Hepatocyte (in vitro differentiated cells): ENCODE data around the gene SP100. TPM values are rescaled to one million over a fixed set of nuclear protein-coding genes. Genes with fewer than 3 reads are reported as not detected.

Source experiments
- DNase-seq: peaks from one replicate; pipeline ENCODE4 v3.0.0-alpha.2; 2016; ENCODE audit warnings: low spot score
- H2AFZ ChIP-seq: fragments of 200-600 bp; sonication (generic); 2 replicates; pipeline ENCODE4 v1.6.0; 2016; ENCODE audit warnings: antibody characterized with exemption, mild to moderate bottlenecking
- H3K27ac ChIP-seq: fragments of 200-600 bp; sonication (generic); 2 replicates; pipeline ENCODE4 v1.5.1; 2016; ENCODE audit warnings: mild to moderate bottlenecking
- H3K27me3 ChIP-seq: fragments of 200-600 bp; sonication (generic); 2 replicates; pipeline ENCODE4 v1.6.1; 2016
- H3K36me3 ChIP-seq: fragments of 200-600 bp; sonication (generic); replicated peaks from 2 replicates; pipeline ENCODE4 v1.5.1; 2016; ENCODE audit warnings: low read depth; ENCODE audit not compliant: insufficient read depth
- H3K4me1 ChIP-seq: fragments of 200-600 bp; sonication (generic); 2 replicates; pipeline ENCODE4 v1.5.1; 2016; ENCODE audit warnings: mild to moderate bottlenecking, moderate library complexity; ENCODE audit not compliant: insufficient read depth
- H3K4me2 ChIP-seq: fragments of 200-600 bp; sonication (generic); 2 replicates; pipeline ENCODE4 v1.6.0; 2016
- H3K4me3 ChIP-seq: fragments of 200-600 bp; sonication (generic); 2 replicates; pipeline ENCODE4 v1.5.1; 2016; ENCODE audit warnings: mild to moderate bottlenecking
- H3K79me2 ChIP-seq: fragments of 200-600 bp; sonication (generic); 2 replicates; pipeline ENCODE4 v1.6.0; 2017; ENCODE audit warnings: mild to moderate bottlenecking
- H3K9me2 ChIP-seq: fragments of 200-600 bp; sonication (generic); replicated peaks from 2 replicates; pipeline ENCODE4 v1.6.0; 2017; ENCODE audit warnings: mild to moderate bottlenecking; ENCODE audit not compliant: insufficient read depth
- H3K9me3 ChIP-seq: fragments of 200-600 bp; sonication (generic); 2 replicates; pipeline ENCODE4 v1.5.1; 2016; ENCODE audit warnings: low read depth, mild to moderate bottlenecking
- H4K20me1 ChIP-seq: fragments of 200-600 bp; sonication (generic); 2 replicates; pipeline ENCODE4 v1.6.0; 2016; ENCODE audit warnings: mild to moderate bottlenecking; ENCODE audit not compliant: insufficient read depth, poor library complexity, severe bottlenecking
- EZH2 ChIP-seq: fragments of 200-600 bp; sonication (generic); IDR thresholded peaks from 2 replicates; pipeline ENCODE4 v1.6.1; 2016; ENCODE audit warnings: antibody characterized with exemption, mild to moderate bottlenecking, borderline replicate concordance
- EZH2phosphoT487 ChIP-seq: fragments of 200-600 bp; sonication (generic); IDR thresholded peaks from one replicate; pipeline ENCODE4 v1.6.1; 2018; ENCODE audit warnings: antibody characterized with exemption, mild to moderate bottlenecking, low read depth, moderate library complexity; ENCODE audit not compliant: unreplicated experiment, severe bottlenecking
- WGBS: methylation state at CpG from one replicate; pipeline ENCODE4 v1.1.6; 2016; ENCODE audit warnings: low lambda C conversion rate; ENCODE audit errors: missing lambda C conversion rate; 5-methylcytosine and 5-hydroxymethylcytosine counted together
- polyA plus RNA-seq: library from polyadenylated mRNA; unstranded; fragments of >200 nt; fragmentation: Nextera tagmentation; extraction: Ambion mirVana; gene quantifications from 2 replicates; pipeline ENCODE4 v1.2.1, GENCODE V29; 2016
- total RNA-seq: library from RNA; depleted of rRNA; stranded (reverse); fragments of >200 nt; gene quantifications from 2 replicates; pipeline ENCODE4 v1.2.3, GENCODE V29; 2014
- TF ChIP-seq, protein P1 (sequence below): fragments of 200-600 bp; sonication (generic); IDR thresholded peaks from 2 replicates; pipeline ENCODE4 v1.5.1; 2016; ENCODE audit warnings: antibody characterized with exemption, mild to moderate bottlenecking; ENCODE audit not compliant: poor library complexity

SP100 gene
- total and polyA plus RNA-seq, 2 experiments from 2014 or later, result 30.5 to 42.2 TPM

DNA sequence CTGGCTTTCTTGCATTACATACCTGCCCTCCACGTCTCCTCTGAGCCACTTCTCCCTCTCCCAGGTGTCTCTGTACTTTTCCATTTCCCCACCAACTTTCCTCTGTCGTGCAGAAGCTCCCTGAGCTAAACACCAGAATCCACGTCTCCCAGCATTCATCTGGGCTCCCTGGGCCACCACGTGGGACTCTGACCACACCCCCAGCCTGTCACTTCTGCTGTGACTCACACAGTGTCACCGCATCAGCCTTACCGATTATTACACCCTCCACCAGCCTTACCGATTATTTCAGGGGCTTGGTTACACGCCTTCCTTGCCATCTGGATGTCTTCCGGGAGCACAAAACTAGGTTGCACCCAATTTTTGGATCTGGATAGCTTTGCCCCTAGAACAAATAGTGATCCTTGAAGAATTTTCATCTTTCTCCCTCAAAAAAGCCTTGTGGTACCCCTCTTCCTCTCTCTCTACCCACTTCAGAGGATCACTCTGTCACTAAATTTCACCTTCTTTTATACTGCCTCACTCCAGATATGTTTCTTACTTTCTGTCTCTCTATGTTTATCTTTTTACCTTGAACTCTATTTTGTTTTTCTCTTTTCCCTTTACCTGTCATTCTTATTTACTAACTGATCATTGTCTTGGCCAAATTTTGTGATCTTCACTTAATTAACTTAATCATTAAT is 159.8 kb downstream of the SP100 start:
- Histone ChIP-seq H4K20me1 (no peaks in the 10 kb centered on the region), H3K36me3 (no peaks in the 10 kb centered on the region), H2AFZ (no peak overlapping the region), H3K4me1 (no peaks in the 10 kb centered on the region), H3K9me3 (no peaks in the 10 kb centered on the region), H3K4me3 (no peak overlapping the region), H3K79me2 (no peaks in the 10 kb centered on the region), H3K27me3 (no peaks in the 10 kb centered on the region), H3K9me2 (no peaks in the 10 kb centered on the region), H3K4me2 (no peak overlapping the region), H3K27ac (no peak overlapping the region)
- TF ChIP-seq EZH2, result no peak
- TF ChIP-seq, protein P1, sequence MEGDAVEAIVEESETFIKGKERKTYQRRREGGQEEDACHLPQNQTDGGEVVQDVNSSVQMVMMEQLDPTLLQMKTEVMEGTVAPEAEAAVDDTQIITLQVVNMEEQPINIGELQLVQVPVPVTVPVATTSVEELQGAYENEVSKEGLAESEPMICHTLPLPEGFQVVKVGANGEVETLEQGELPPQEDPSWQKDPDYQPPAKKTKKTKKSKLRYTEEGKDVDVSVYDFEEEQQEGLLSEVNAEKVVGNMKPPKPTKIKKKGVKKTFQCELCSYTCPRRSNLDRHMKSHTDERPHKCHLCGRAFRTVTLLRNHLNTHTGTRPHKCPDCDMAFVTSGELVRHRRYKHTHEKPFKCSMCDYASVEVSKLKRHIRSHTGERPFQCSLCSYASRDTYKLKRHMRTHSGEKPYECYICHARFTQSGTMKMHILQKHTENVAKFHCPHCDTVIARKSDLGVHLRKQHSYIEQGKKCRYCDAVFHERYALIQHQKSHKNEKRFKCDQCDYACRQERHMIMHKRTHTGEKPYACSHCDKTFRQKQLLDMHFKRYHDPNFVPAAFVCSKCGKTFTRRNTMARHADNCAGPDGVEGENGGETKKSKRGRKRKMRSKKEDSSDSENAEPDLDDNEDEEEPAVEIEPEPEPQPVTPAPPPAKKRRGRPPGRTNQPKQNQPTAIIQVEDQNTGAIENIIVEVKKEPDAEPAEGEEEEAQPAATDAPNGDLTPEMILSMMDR, result no peak
- TF ChIP-seq EZH2phosphoT487, result no peak
- no peak for DNase-seq
- 82% methylated on average over 9 of the region's 9 CpGs for WGBS

DNA sequence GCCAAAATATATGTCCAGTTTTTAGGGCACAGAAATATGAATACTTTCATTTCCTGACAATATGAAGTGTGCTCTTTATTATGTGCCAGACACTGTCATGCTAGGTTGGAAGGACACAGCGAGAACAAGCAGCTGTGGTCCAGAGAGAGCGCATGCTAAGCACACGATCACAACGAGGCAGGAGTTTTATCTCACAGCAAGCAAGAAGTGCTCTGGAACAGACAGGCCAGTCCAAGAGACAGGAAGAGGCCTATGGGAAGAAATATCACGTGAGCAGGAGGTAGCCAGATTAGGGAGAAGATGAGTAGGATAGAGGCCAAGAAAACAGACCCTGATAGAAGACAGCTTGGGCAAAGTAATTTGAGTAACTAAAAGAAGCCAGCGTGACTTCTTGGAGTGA is 161.1 kb downstream of the SP100 start:
- no peaks in the 10 kb centered on the region for H3K9me3 ChIP-seq
- H2AFZ ChIP-seq, result no peak overlapping the region
- no peak overlapping the region for H3K4me3 ChIP-seq
- TF ChIP-seq EZH2phosphoT487, result no peak
- TF ChIP-seq, protein P1, result no peak
- no peak for TF ChIP-seq EZH2
- H3K4me2 ChIP-seq, result no peak overlapping the region
- H3K36me3 ChIP-seq, result no peaks in the 10 kb centered on the region
- WGBS, result 81% methylated on average over 6 of the region's 6 CpGs
- H4K20me1 ChIP-seq, result no peaks in the 10 kb centered on the region
- H3K79me2 ChIP-seq, result no peaks in the 10 kb centered on the region
- H3K4me1 ChIP-seq, result no peaks in the 10 kb centered on the region
- no peak overlapping the region for H3K27ac ChIP-seq
- no peaks in the 10 kb centered on the region for H3K9me2 ChIP-seq
- DNase-seq, result no peak
- H3K27me3 ChIP-seq, result no peaks in the 10 kb centered on the region

DNA sequence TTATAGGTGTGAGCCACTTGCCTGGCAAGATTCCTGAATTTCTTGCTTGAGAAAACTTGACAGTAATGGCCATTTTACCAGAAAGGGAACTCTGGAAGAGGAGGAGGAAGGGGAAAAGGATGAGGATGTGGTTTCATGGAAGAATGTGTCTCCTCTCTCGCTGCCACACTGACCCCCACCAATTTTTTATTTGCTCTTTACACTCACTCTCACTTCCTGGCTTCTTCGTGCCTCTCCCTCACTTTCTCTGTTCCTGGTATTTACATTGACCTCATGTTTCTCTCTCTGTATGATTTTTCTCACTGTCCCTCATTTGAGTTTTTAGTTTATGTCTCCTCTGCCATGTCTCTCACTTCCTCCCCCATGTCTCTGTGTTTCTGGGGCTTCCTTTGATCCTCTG is 162.1 kb downstream of the SP100 start:
- WGBS, result 44% methylated on average over 2 of the region's 2 CpGs
- H3K36me3 ChIP-seq, result no peaks in the 10 kb centered on the region
- no peak overlapping the region for H3K4me3 ChIP-seq
- no peak overlapping the region for H2AFZ ChIP-seq
- H3K79me2 ChIP-seq, result no peaks in the 10 kb centered on the region
- TF ChIP-seq EZH2phosphoT487 (no peak), EZH2 (no peak)
- TF ChIP-seq, protein P1, result no peak
- H3K27ac ChIP-seq, result no peak overlapping the region
- H3K4me2 ChIP-seq, result no peak overlapping the region
- H3K9me3 ChIP-seq, result no peaks in the 10 kb centered on the region
- H4K20me1 ChIP-seq, result no peaks in the 10 kb centered on the region
- H3K27me3 ChIP-seq, result no peaks in the 10 kb centered on the region
- no peaks in the 10 kb centered on the region for H3K9me2 ChIP-seq
- no peaks in the 10 kb centered on the region for H3K4me1 ChIP-seq
- DNase-seq, result no peak
